ENCODE results near the gene GPI. TPM values are rescaled to one million over a fixed set of nuclear protein-coding genes. Genes with fewer than 3 reads are reported as not detected.
"Not testable (repeated sequence)": the region's sequence is repeated elsewhere in the genome, so short reads cannot be mapped to it uniquely, and the experiment has no call there.

Gene GPI
- total RNA-seq, 2 experiments from 2014 or later: 501 to 600 TPM

DNA sequence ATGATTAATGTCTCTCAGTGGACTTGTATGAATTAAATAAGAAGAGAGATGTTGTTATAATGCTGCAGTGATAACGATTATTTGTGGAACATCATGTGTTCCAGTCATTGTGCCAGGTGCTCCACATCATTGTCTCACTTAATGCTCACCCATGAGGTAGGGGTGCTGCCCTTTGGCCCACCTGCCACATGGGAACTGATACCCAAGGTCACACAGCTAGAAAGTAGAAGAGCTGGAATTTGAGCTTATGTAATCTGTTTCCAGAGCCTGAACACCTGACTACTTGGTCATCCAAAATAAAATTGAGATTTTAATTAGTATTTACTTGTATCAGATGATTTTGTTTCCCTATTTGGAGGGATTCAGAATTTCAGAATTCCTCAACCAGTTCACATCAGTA lies 36.0 kb upstream of the GPI start:
- DNase-seq (no peak), ATAC-seq (no peak)
- no peaks in the 10 kb centered on the region for H3K27me3 Mint-ChIP-seq
- no peaks in the 10 kb centered on the region for H3K4me1 Mint-ChIP-seq
- no peak overlapping the region for H3K4me3 Mint-ChIP-seq
- peaks cover 15% of the 10 kb centered on the region for H3K36me3 Mint-ChIP-seq
- CTCF ChIA-PET: interaction anchor here (2.2 kb wide), 1 partner anchor 10 kb away, joined by 5 read pairs; no protein-coding TSS in a partner anchor
- H3K9me3 Mint-ChIP-seq (ENCODE audit: low read depth): no peaks in the 10 kb centered on the region
- H3K27ac Mint-ChIP-seq: no peak overlapping the region

DNA sequence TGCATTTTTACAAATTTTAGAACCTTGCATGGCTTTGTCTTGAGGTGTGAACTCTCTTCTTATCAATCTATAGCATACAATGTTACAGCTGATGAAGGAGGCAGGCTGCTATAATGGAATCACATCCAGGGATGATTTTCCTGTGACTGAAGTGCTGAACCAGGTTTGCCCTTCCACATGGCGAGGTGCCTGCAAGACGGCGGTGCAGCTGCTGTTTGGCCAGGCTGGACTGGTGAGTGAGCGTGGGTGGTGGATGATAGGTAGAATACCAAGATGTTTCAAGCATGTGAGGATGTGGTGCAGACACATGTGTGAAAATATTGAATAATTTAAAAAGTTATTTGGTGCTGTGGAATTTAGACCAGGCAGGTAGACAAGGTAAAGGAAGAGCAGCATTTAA lies 34.9 kb upstream of the GPI start:
- no peak overlapping the region for H3K4me3 Mint-ChIP-seq
- no peaks in the 10 kb centered on the region for H3K9me3 Mint-ChIP-seq (ENCODE audit: low read depth)
- no peak for ATAC-seq
- H3K27me3 Mint-ChIP-seq: no peaks in the 10 kb centered on the region
- H3K4me1 Mint-ChIP-seq: no peaks in the 10 kb centered on the region
- peaks cover 15% of the 10 kb centered on the region for H3K36me3 Mint-ChIP-seq
- CTCF ChIA-PET: interaction anchor here (1.0 kb wide), 1 partner anchor 17 kb away, joined by 4 read pairs; no protein-coding TSS in a partner anchor
- DNase-seq: no peak
- no peak overlapping the region for H3K27ac Mint-ChIP-seq

DNA sequence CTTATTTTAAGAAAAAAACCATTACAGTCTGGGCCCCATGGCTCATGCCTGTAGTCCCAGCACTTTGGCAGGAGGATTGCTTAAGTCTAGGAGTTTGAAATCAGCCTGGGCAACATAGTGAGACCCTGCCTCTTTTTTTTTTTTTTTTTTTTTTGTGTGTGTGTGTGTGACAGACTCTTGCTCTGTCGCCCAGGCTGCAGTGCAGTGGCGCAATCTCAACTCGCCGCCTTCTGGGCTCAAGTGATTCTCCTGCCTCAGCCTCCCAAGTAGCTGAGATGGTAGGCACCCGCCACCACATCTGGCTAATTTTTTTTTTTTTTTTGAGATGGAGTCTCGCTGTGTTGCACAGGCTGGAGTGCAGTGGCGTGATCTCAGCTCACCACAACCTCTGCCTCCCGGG lies 34.4 kb upstream of the GPI start:
- CTCF ChIA-PET: interaction anchor here (0.6 to 2.0 kb wide), 3 partner anchors 16 to 20 kb away, joined by 3 to 4 read pairs (median 3); no protein-coding TSS in a partner anchor
- not testable (repeated sequence) for H3K4me3 Mint-ChIP-seq; H3K9me3 Mint-ChIP-seq (ENCODE audit: low read depth); H3K4me1 Mint-ChIP-seq; H3K27me3 Mint-ChIP-seq; DNase-seq; H3K27ac Mint-ChIP-seq; ATAC-seq
- H3K36me3 Mint-ChIP-seq: peaks cover 15% of the 10 kb centered on the region

DNA sequence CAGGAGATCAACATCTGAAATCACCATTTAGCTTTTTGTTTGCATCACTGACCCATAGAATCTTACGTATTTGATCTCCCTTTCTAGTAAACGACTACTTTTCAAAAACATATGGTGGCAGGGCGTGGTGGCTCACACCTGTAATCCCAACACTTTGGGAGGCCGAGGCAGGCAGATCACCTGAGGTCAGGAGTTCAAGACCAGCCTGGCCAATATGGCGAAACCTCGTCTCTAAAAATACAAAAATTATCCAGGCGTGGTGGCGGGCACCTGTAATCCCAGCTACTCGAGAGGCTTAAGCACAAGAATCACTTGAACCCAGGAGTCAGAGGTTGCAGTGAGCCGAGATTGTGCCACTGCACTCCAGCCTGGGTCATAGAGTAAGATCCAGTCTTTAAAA lies 33.4 kb upstream of the GPI start:
- CTCF ChIA-PET: interaction anchor here (0.7 to 2.0 kb wide), 4 partner anchors 15 to 100 kb away, joined by 3 to 4 read pairs (median 4); no protein-coding TSS in a partner anchor

DNA sequence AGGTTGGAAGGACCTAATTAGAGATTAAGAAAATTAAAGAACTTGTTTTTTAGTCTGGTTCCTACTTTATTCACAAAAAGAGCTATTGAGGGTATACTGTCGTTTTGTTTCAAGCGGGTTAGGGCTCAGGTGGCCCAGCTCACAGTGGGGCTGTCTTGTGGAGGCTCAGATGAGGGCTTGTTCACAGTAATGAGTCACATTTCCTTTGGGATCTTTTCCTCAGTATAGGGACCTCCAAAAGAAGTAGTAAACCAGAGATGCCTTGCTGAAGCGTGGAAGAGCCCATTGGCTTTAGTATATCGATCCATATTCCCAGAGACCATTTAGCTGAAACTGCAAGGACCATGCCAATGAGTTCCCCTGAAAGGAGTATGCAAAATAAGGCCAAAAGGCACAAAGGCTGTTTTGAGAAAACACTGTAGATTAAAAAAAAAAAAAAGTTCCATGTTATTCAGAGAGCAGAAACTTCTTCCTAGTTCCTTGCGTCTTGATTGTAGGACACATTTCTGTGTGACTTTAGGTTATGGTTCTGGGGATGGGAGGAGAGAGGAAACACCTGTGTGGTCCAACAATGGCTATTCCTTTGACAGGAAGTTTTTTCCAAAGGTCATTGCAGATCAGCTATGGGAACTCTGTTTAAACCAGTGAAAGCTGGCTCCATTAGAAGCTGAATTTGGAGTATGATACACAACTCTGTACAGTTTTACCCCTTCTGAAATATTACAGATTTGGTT lies 32.8 kb upstream of the GPI start:
- Mint-ChIP-seq H3K27ac (no peak overlapping the region), H3K27me3 (no peaks in the 10 kb centered on the region), H3K4me3 (no peak overlapping the region), H3K36me3 (peaks cover 14% of the 10 kb centered on the region), H3K4me1 (peaks cover 3% of the 10 kb centered on the region), H3K9me3 (ENCODE audit: low read depth) (no peaks in the 10 kb centered on the region)
- CTCF ChIA-PET: interaction anchor here (0.7 to 2.0 kb wide), 3 partner anchors 14 to 100 kb away, joined by 3 to 4 read pairs (median 4); no protein-coding TSS in a partner anchor
- no peak for ATAC-seq
- no peak for DNase-seq

More for the DNA sequence above, 33.4 kb upstream of the GPI start:
- ATAC-seq; H3K27ac Mint-ChIP-seq; H3K4me3 Mint-ChIP-seq; H3K4me1 Mint-ChIP-seq; DNase-seq; H3K27me3 Mint-ChIP-seq; H3K9me3 Mint-ChIP-seq (ENCODE audit: low read depth): not testable (repeated sequence)
- H3K36me3 Mint-ChIP-seq: peaks cover 15% of the 10 kb centered on the region

DNA sequence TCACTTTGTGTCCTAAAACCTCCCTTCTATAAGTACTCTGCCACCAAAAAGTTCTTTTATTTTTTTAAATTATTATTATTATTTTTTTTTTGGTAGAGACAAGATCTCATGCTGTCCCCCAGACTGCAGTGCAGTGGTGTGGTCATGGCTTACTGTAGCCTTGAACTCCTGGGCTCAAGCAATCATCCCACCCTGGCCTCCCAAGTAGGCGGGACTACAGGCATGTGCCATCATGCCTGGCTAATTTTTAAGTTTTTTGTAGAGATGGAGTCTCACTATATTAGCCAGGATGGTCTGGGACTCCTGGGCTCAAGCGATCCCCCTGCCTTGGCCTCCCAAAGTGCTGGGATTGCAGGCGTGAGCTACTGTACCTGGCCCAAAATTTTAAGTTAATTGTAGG lies 29.1 kb upstream of the GPI start:
- Mint-ChIP-seq H3K4me3 (no peak overlapping the region), H3K27ac (no peak overlapping the region), H3K36me3 (peaks cover 13% of the 10 kb centered on the region), H3K4me1 (peaks cover 3% of the 10 kb centered on the region), H3K27me3 (no peaks in the 10 kb centered on the region), H3K9me3 (ENCODE audit: low read depth) (no peaks in the 10 kb centered on the region)
- DNase-seq: no peak
- CTCF ChIA-PET: interaction anchor here (0.7 to 1.0 kb wide), 6 partner anchors 11 to 150 kb away, joined by 3 to 6 read pairs (median 3); no protein-coding TSS in a partner anchor
- no peak for ATAC-seq

DNA sequence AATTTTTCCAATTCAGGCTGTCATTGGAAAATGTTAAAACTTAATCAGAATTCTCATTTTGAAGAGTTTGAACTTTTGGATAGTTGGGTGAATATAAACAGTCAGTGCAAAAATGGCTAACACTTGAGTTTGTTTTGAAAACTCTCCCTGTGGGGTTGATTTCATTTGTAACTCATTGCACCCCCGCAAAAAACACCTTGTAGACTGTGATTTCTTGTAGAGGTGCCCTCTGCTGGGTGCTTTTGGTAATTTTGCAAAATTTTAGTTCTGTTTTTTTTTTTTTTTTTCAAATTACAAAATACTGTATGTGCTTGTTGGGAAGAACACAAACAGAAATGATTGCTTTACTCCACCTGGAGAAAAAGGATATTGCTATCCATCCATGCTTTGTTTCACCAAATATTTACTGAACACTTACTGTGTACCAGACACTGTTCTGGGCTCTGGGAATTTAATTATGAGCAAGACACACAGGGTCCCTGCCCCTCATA lies 28.2 kb upstream of the GPI start:
- CTCF ChIA-PET: interaction anchor here (0.8 to 1.6 kb wide), 6 partner anchors 10 to 120 kb away, joined by 3 to 6 read pairs (median 5); no protein-coding TSS in a partner anchor
- Mint-ChIP-seq H3K27me3 (no peaks in the 10 kb centered on the region), H3K27ac (no peak overlapping the region), H3K4me3 (no peak overlapping the region), H3K36me3 (peaks cover 9% of the 10 kb centered on the region), H3K9me3 (ENCODE audit: low read depth) (no peaks in the 10 kb centered on the region), H3K4me1 (peaks cover 3% of the 10 kb centered on the region)
- ATAC-seq (peak; percentile 57), DNase-seq (peak; percentile 55)

DNA sequence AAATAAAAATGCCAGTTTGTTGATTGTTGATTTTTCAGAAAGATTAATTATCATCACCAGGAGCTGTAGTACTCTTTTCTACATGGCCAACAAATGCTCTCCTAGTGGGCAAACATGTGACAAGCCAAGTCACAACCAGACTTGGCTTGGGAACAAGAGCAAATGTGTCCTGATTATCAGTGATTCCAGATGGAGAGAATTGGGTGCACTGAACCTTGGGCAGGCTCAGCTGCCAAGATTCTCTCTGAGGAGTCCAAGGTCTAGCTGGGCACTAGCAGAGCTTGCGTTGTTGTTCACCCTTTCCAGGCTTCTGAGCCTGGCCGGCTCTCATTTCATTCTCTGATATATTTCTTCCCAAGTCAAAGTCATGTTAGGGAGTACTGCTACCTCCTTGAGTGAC lies 27.3 kb upstream of the GPI start:
- H3K27ac Mint-ChIP-seq: no peak overlapping the region
- no peak overlapping the region for H3K4me3 Mint-ChIP-seq
- no peaks in the 10 kb centered on the region for H3K27me3 Mint-ChIP-seq
- ATAC-seq (no peak), DNase-seq (no peak)
- CTCF ChIA-PET: interaction anchor here (0.8 to 1.6 kb wide), 6 partner anchors 9 to 267 kb away, joined by 3 to 8 read pairs (median 4); no protein-coding TSS in a partner anchor
- H3K9me3 Mint-ChIP-seq (ENCODE audit: low read depth): no peaks in the 10 kb centered on the region
- H3K4me1 Mint-ChIP-seq: peaks cover 3% of the 10 kb centered on the region
- H3K36me3 Mint-ChIP-seq: peaks cover 12% of the 10 kb centered on the region

DNA sequence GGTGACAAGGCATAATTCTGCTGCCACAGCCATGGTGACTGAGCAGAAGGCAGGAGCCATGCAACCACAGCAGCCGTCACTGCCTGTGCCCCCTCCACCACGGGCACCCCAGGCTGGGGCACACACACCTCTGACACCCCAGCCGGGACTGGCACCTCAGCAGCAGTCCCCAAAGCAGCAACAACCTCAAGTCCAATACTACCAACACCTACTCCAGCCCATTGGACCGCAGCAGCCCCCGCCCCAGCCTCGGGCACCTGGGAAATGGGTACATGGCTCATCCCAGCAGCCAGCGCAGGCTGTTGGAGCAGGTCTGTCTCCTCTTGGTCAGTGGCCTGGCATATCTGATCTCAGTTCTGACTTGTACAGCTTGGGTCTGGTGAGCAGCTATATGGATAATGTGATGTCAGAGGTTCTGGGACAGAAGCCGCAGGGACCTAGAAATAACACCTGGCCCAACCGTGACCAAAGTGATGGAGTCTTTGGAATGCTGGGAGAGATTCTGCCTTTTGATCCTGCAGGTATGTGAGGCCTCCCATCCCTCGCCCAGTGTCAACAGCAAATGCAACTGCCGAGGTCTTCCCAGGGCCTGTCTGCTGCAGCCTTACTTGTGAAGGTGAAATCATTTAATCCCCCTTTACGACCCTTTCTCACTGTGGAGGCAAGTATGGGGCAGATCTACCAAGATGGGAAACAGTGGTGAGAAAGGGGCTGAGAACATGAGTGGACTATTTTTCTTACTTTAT lies 22.9 kb upstream of the GPI start:
- no peak for DNase-seq
- CTCF ChIA-PET: no interaction called here
- Mint-ChIP-seq H3K27ac (no peak overlapping the region), H3K4me1 (peaks cover 6% of the 10 kb centered on the region), H3K36me3 (peaks cover 15% of the 10 kb centered on the region), H3K4me3 (no peak overlapping the region), H3K27me3 (no peaks in the 10 kb centered on the region), H3K9me3 (ENCODE audit: low read depth) (no peaks in the 10 kb centered on the region)
- ATAC-seq: no peak

DNA sequence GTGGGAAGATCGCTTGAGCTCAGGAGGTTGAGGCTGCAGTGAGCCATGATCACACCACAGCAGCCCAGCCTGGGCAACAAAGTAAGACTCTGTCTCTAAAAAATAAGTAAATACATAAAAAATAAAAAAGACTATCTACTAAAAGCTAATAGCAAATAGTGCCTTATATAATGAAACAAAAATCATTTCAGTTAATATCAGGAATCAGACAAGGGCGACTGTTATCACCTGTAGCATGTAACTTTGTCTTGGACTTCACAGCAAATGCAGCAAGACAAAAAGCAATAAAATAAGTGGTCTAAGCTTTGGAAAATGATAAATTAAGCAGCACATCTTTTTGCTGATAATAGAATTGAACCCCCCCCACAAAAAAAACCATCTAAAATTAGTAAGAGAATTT lies 21.2 kb upstream of the GPI start:
- Mint-ChIP-seq H3K4me3 (no peak overlapping the region), H3K4me1 (peaks cover 7% of the 10 kb centered on the region), H3K27ac (no peak overlapping the region), H3K36me3 (peaks cover 18% of the 10 kb centered on the region), H3K27me3 (no peaks in the 10 kb centered on the region), H3K9me3 (ENCODE audit: low read depth) (no peaks in the 10 kb centered on the region)
- DNase-seq: no peak
- CTCF ChIA-PET: no interaction called here
- no peak for ATAC-seq

DNA sequence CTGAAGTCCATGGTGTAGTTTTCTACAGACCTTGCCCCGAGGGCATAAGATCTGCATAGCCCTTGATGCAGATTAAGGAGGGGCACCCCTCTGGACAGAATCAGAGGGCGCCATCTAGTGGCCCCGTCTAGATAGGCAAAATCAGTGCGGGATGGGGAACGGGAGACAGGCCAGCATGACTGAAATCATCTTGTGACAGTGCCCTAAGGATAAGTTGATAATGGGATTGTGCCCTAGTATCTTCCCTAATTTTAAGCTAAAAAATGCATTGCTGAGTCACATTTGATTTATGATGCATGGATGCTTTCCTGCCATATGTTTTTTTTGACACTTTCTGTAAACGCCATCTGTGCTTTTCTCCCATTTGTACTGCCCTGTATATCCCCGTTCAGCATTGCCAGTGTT lies 19.0 kb upstream of the GPI start:
- ATAC-seq (no peak), DNase-seq (peak; percentile 80)
- H3K4me1 Mint-ChIP-seq: peaks cover 24% of the 10 kb centered on the region
- H3K36me3 Mint-ChIP-seq: peaks cover 18% of the 10 kb centered on the region
- H3K27ac Mint-ChIP-seq: no peak overlapping the region
- H3K27me3 Mint-ChIP-seq: no peaks in the 10 kb centered on the region
- H3K4me3 Mint-ChIP-seq: no peak overlapping the region
- no peaks in the 10 kb centered on the region for H3K9me3 Mint-ChIP-seq (ENCODE audit: low read depth)
- CTCF ChIA-PET: interaction anchor here (0.7 to 2.0 kb wide), 28 partner anchors 8 to 250 kb away, joined by 3 to 8 read pairs (median 4); partner anchors contain the start of genes GPI and PDCD2L

DNA sequence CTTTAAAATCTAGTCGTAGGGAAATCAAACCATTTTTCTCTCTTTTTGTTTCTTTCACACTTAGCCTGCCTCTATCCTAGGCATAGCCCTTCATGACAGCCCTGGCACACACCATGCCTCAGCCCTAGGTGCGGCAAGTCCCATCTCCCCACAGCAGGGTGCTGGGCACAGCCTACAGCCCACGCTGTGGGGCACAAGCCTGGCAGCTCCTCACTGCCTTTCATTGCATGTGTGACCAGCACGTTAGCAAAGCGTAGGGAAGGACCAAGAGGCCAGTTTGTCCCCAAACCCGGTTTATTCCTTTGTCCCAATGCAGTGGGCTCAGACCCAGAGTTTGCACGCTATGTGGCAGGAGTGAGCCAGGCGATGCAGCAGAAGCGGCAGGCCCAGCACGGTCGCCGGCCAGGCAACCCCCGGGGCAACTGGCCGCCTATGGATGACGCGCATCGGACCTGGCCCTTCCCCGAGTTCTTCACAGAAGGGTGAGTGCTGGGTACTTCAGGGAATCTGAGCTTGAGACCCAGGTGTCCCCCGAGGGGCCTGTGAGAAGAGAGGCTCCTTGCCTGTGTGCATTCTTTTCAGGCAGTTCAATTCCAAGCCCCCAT lies 17.3 kb upstream of the GPI start:
- no peak for ATAC-seq
- no peak overlapping the region for H3K27ac Mint-ChIP-seq
- CTCF ChIA-PET: interaction anchor here (1.1 to 4.1 kb wide), 6 partner anchors 11 to 86 kb away, joined by 4 to 18 read pairs (median 5); no protein-coding TSS in a partner anchor
- H3K27me3 Mint-ChIP-seq: no peaks in the 10 kb centered on the region
- no peak for DNase-seq
- H3K36me3 Mint-ChIP-seq: peaks cover 14% of the 10 kb centered on the region
- H3K4me3 Mint-ChIP-seq: no peak overlapping the region
- H3K9me3 Mint-ChIP-seq (ENCODE audit: low read depth): no peaks in the 10 kb centered on the region
- H3K4me1 Mint-ChIP-seq: peaks cover 37% of the 10 kb centered on the region
